ENCODE measurements around the gene DIAPH3. TPM values are rescaled to one million over a fixed set of nuclear protein-coding genes. Genes with fewer than 3 reads are reported as not detected.

Gene DIAPH3
- total RNA-seq, 1 experiment from 2014 or later: 11.9 TPM

GRCh38 chr13:60152114-60152513 is 11.6 kb downstream of the DIAPH3 start:
- DNase-seq (ENCODE audit: low read depth): no peak

GRCh38 chr13:60150538-60150937 is 13.2 kb downstream of the DIAPH3 start:
- no peak for DNase-seq (ENCODE audit: low read depth)

- DNase-seq (ENCODE audit: low read depth): no peak
Observed at GRCh38 chr13:60148918-60149317, 14.8 kb downstream of the DIAPH3 start.

GRCh38 chr13:60147361-60147760 is 16.4 kb downstream of the DIAPH3 start:
- DNase-seq (ENCODE audit: low read depth): no peak

- DNase-seq (ENCODE audit: low read depth): no peak
Observed at GRCh38 chr13:60146471-60146870, 17.3 kb downstream of the DIAPH3 start.

- DNase-seq (ENCODE audit: low read depth): peak; percentile 19
Observed at GRCh38 chr13:60143775-60144174, 20.0 kb downstream of the DIAPH3 start.

GRCh38 chr13:60139272-60139671 is 24.5 kb downstream of the DIAPH3 start:
- DNase-seq (ENCODE audit: low read depth): no peak

- DNase-seq (ENCODE audit: low read depth): no peak
Observed at GRCh38 chr13:60138674-60139073, 25.1 kb downstream of the DIAPH3 start.

- no peak for DNase-seq (ENCODE audit: low read depth)
Observed at GRCh38 chr13:60137911-60138560, 25.7 kb downstream of the DIAPH3 start.

GRCh38 chr13:60135344-60135743 is 28.4 kb downstream of the DIAPH3 start:
- DNase-seq (ENCODE audit: low read depth): no peak

- DNase-seq (ENCODE audit: low read depth): no peak
Observed at GRCh38 chr13:60134376-60134775, 29.4 kb downstream of the DIAPH3 start.

GRCh38 chr13:60121337-60121687 is 42.4 kb downstream of the DIAPH3 start:
- DNase-seq (ENCODE audit: low read depth): no peak

GRCh38 chr13:60120617-60121336 is 43.0 kb downstream of the DIAPH3 start:
- no peak for DNase-seq (ENCODE audit: low read depth)

GRCh38 chr13:60118696-60119400 is 44.9 kb downstream of the DIAPH3 start:
- DNase-seq (ENCODE audit: low read depth): no peak

- no peak for DNase-seq (ENCODE audit: low read depth)
Observed at GRCh38 chr13:60114499-60115028, 49.2 kb downstream of the DIAPH3 start.

GRCh38 chr13:60112771-60113170 is 51.0 kb downstream of the DIAPH3 start:
- DNase-seq (ENCODE audit: low read depth): no peak

- no peak for DNase-seq (ENCODE audit: low read depth)
Observed at GRCh38 chr13:60111691-60112090, 52.0 kb downstream of the DIAPH3 start.

- no peak for DNase-seq (ENCODE audit: low read depth)
Observed at GRCh38 chr13:60109285-60109684, 54.4 kb downstream of the DIAPH3 start.

GRCh38 chr13:60108589-60108988 is 55.1 kb downstream of the DIAPH3 start:
- no peak for DNase-seq (ENCODE audit: low read depth)

- no peak for DNase-seq (ENCODE audit: low read depth)
Observed at GRCh38 chr13:60099631-60100420, 63.9 kb downstream of the DIAPH3 start.

- DNase-seq (ENCODE audit: low read depth): no peak
Observed at GRCh38 chr13:60095300-60095699, 68.4 kb downstream of the DIAPH3 start.
